TTC549 (cell line): ENCODE results near the gene ELF3.
A peak's percentile ranks its signal among the peaks of the same experiment; 100 is the strongest.
"Not testable (repeated sequence)": the region's sequence is repeated elsewhere in the genome, so short reads cannot be mapped to it uniquely, and the experiment has no call there.

Experiments
- FAIRE-seq: peaks from 2 replicates; lab custom pipeline; 2012; peaks lifted over from hg19 to GRCh38; lab: Jason Lieb, UNC

Gene ELF3

GRCh38 chr1:202010180-202011015 lies at the start of gene ELF3:
TSS of gene ELF3 (plus strand) at chr1:202010587. CDS start at chr1:202011137, 550 bp downstream.
- FAIRE-seq = no peak

GRCh38 chr1:201962382-201962781 lies 48.0 kb upstream of the ELF3 start:
- not testable (repeated sequence) for FAIRE-seq

- no peak for FAIRE-seq
Measured at GRCh38 chr1:201964261-201964660, 46.1 kb upstream of the ELF3 start.

- no peak for FAIRE-seq
Measured at GRCh38 chr1:201966171-201966570, 44.2 kb upstream of the ELF3 start.

- FAIRE-seq = no peak
Measured at GRCh38 chr1:201968202-201968925, 42.0 kb upstream of the ELF3 start.

GRCh38 chr1:201970334-201971159 lies 39.8 kb upstream of the ELF3 start:
- no peak for FAIRE-seq

GRCh38 chr1:201982082-201982622 lies 28.2 kb upstream of the ELF3 start:
- no peak for FAIRE-seq

- no peak for FAIRE-seq
Measured at GRCh38 chr1:201982623-201983379, 27.6 kb upstream of the ELF3 start, which contains the start of gene RNPEP. TSS of gene RNPEP (plus strand) at chr1:201982648. CDS start at chr1:201982667, 19 bp downstream.

- no peak for FAIRE-seq
Measured at GRCh38 chr1:201983380-201983805, 27.0 kb upstream of the ELF3 start.

- FAIRE-seq = no peak
Measured at GRCh38 chr1:201984446-201984845, 25.9 kb upstream of the ELF3 start.

- FAIRE-seq = no peak
Measured at GRCh38 chr1:201985355-201985754, 25.0 kb upstream of the ELF3 start.

- FAIRE-seq = no peak
Measured at GRCh38 chr1:201988601-201989000, 21.8 kb upstream of the ELF3 start.

GRCh38 chr1:201989354-201990128 lies 20.8 kb upstream of the ELF3 start:
- FAIRE-seq = no peak

- no peak for FAIRE-seq
Measured at GRCh38 chr1:201990427-201990826, 20.0 kb upstream of the ELF3 start.

GRCh38 chr1:201999625-202000238 lies 10.7 kb upstream of the ELF3 start:
- peak; percentile 25 for FAIRE-seq

- no peak for FAIRE-seq
Measured at GRCh38 chr1:202002507-202002906, 7.9 kb upstream of the ELF3 start.

- no peak for FAIRE-seq
Measured at GRCh38 chr1:202004711-202005110, 5.7 kb upstream of the ELF3 start.

GRCh38 chr1:202005958-202006357 lies 4.4 kb upstream of the ELF3 start:
- FAIRE-seq = peak; percentile 83

- FAIRE-seq = no peak
Measured at GRCh38 chr1:202007304-202007703, 3.1 kb upstream of the ELF3 start.
